Measurements from ENCODE around the gene KCNH1.

The KCNH1 gene

GRCh38 chr1:210866532-210866931 lies 267.4 kb downstream of the KCNH1 start:
- TF ChIP-seq CTCF (IDR thresholded peaks at IDR 0.05; ENCODE audit: low read depth, low read length) = no peak
- DNase-seq (ENCODE audit: extremely low read depth, low read depth) = no peak

GRCh38 chr1:210857705-210858104 lies 276.2 kb downstream of the KCNH1 start:
- DNase-seq (ENCODE audit: extremely low read depth, low read depth) = no peak
- TF ChIP-seq CTCF (IDR thresholded peaks at IDR 0.05; ENCODE audit: low read depth, low read length) = no peak

- DNase-seq (ENCODE audit: extremely low read depth, low read depth) = no peak
- TF ChIP-seq CTCF (IDR thresholded peaks at IDR 0.05; ENCODE audit: low read depth, low read length) = no peak
Measured at GRCh38 chr1:210857146-210857663, 276.7 kb downstream of the KCNH1 start.

GRCh38 chr1:210855440-210855839 lies 278.5 kb downstream of the KCNH1 start:
- no peak for TF ChIP-seq CTCF (IDR thresholded peaks at IDR 0.05; ENCODE audit: low read depth, low read length)
- no peak for DNase-seq (ENCODE audit: extremely low read depth, low read depth)

GRCh38 chr1:210853276-210853675 lies 280.7 kb downstream of the KCNH1 start:
- TF ChIP-seq CTCF (IDR thresholded peaks at IDR 0.05; ENCODE audit: low read depth, low read length) = no peak
- no peak for DNase-seq (ENCODE audit: extremely low read depth, low read depth)

- TF ChIP-seq CTCF (IDR thresholded peaks at IDR 0.05; ENCODE audit: low read depth, low read length) = no peak
- no peak for DNase-seq (ENCODE audit: extremely low read depth, low read depth)
Measured at GRCh38 chr1:210850556-210850955, 283.4 kb downstream of the KCNH1 start.

- no peak for DNase-seq (ENCODE audit: extremely low read depth, low read depth)
- TF ChIP-seq CTCF (IDR thresholded peaks at IDR 0.05; ENCODE audit: low read depth, low read length) = no peak
Measured at GRCh38 chr1:210848474-210848873, 285.5 kb downstream of the KCNH1 start.

Data from AG09319 (cell line).